H1 (cell line): ENCODE measurements around the gene LRRC63. TPM values are rescaled to one million over a fixed set of nuclear protein-coding genes. Genes with fewer than 3 reads are reported as not detected.

Experiments
- CTCF ChIA-PET: fragments of 300-600 bp; sonication (Branson Sonifier 250); formaldehyde crosslinking; loops from one replicate; lab custom pipeline; 2021; ENCODE audit not compliant: partially characterized antibody; lab: Charles Lee
- POLR2A ChIA-PET: fragments of 300-600 bp; sonication (Branson Sonifier 250); formaldehyde crosslinking; loops from one replicate; lab custom pipeline; 2021; ENCODE audit warnings: inconsistent platforms; ENCODE audit not compliant: partially characterized antibody; lab: Charles Lee
- DNase-seq, 2 experiments: peaks; one replicate each; pipeline versions ENCODE4 v3.0.0 to v3.0.0-alpha.2; 2010 to 2022; ENCODE audit warnings: low spot score in 2 of 2, low read depth in 1 of 2, mixed read lengths in 1 of 2
- FAIRE-seq: peaks from 2 replicates; lab custom pipeline; 2011; peaks lifted over from hg19 to GRCh38; lab: Jason Lieb, UNC
- H2AFZ ChIP-seq: 2 replicates; pipeline ENCODE4 v1.8.1; 2012; ENCODE audit warnings: low read length, inconsistent platforms
- H2AK5ac ChIP-seq: 2 replicates; pipeline ENCODE4 v1.6.1; 2013; ENCODE audit warnings: low read depth, low read length
- H2BK120ac ChIP-seq: replicated peaks from 2 replicates; pipeline ENCODE3; 2013; ENCODE audit warnings: low read depth, low read length, inconsistent platforms
- H2BK12ac ChIP-seq: 2 replicates; pipeline ENCODE4 v1.6.1; 2013; ENCODE audit warnings: low read depth, low read length
- H2BK15ac ChIP-seq: 2 replicates; pipeline ENCODE4 v1.6.1; 2013; ENCODE audit warnings: low read length
- H2BK20ac ChIP-seq: 2 replicates; pipeline ENCODE4 v1.6.1; 2013; ENCODE audit warnings: low read length
- H2BK5ac ChIP-seq: 2 replicates; pipeline ENCODE4 v1.6.1; 2013; ENCODE audit warnings: low read depth, low read length
- H3K14ac ChIP-seq: 2 replicates; pipeline ENCODE4 v1.6.1; 2013; ENCODE audit warnings: inconsistent platforms; ENCODE audit not compliant: insufficient read length
- H3K18ac ChIP-seq: 2 replicates; pipeline ENCODE4 v1.6.1; 2013; ENCODE audit warnings: low read length; ENCODE audit errors: extremely low read depth
- H3K23ac ChIP-seq: 2 replicates; pipeline ENCODE4 v1.6.1; 2013; ENCODE audit warnings: inconsistent platforms; ENCODE audit not compliant: insufficient read length
- H3K23me2 ChIP-seq: 2 replicates; pipeline ENCODE4 v1.6.1; 2013; ENCODE audit warnings: low read depth, low read length
- H3K27ac ChIP-seq: 2 replicates; pipeline ENCODE4 v1.6.1; 2011; ENCODE audit warnings: low read depth, low read length, inconsistent platforms
- H3K27me3 ChIP-seq, 4 experiments: replicated peaks in 1 of 4; 1 replicate in 1 of 4; 2 replicates in 3 of 4; pipeline versions ENCODE4 v1.6.1 to v1.8.1; 2011 to 2013; ENCODE audit warnings: low read length in 3 of 4, mild to moderate bottlenecking in 3 of 4, inconsistent platforms in 2 of 4, mixed read lengths in 2 of 4, moderate library complexity in 1 of 4; ENCODE audit not compliant: control insufficient read depth in 3 of 4, insufficient read depth in 3 of 4; ENCODE audit errors: extremely low read depth in 1 of 4
- H3K36me3 ChIP-seq, 4 experiments: 2 replicates each; pipeline versions ENCODE4 v1.6.1 to v1.8.1; 2011 to 2013; ENCODE audit warnings: mild to moderate bottlenecking in 4 of 4, low read length in 3 of 4, moderate library complexity in 2 of 4, control low read depth in 1 of 4, inconsistent platforms in 1 of 4; ENCODE audit not compliant: insufficient read depth in 4 of 4, control insufficient read depth in 2 of 4
- H3K4ac ChIP-seq: replicated peaks from 2 replicates; pipeline ENCODE3; 2013; ENCODE audit warnings: low read length, low read depth, mixed read lengths, inconsistent platforms; ENCODE audit not compliant: insufficient read length
- H3K4me1 ChIP-seq, 4 experiments: replicated peaks in 1 of 4; 1 replicate in 1 of 4; 2 replicates in 3 of 4; pipeline versions ENCODE4 v1.6.1 to v1.8.1; 2011 to 2013; ENCODE audit warnings: low read length in 3 of 4, inconsistent platforms in 2 of 4, mixed read lengths in 1 of 4; ENCODE audit not compliant: insufficient read depth in 4 of 4, control insufficient read depth in 3 of 4
- H3K4me2 ChIP-seq, 2 experiments: 2 replicates each; pipeline versions ENCODE4 v1.6.1 to v1.8.1; 2011 to 2013; ENCODE audit warnings: low read depth in 2 of 2, low read length in 2 of 2, control low read depth in 1 of 2, inconsistent platforms in 1 of 2, mild to moderate bottlenecking in 1 of 2; ENCODE audit not compliant: insufficient read depth in 1 of 2
- H3K4me3 ChIP-seq, 4 experiments: fragments of 200-600, 300-600 bp in 1 of 4; sonication (generic), shearing (Covaris generic), sonication (Bioruptor Twin) in 1 of 4; 2 replicates each; pipeline versions ENCODE4 v1.5.1 to v1.8.1; 2011 to 2016; ENCODE audit warnings: low read length in 4 of 4, low read depth in 3 of 4, control low read depth in 2 of 4, inconsistent platforms in 2 of 4, mild to moderate bottlenecking in 2 of 4, mixed read lengths in 1 of 4, moderate library complexity in 1 of 4; ENCODE audit not compliant: insufficient read depth in 2 of 4; ENCODE audit errors: extremely low read depth in 1 of 4
- H3K56ac ChIP-seq: replicated peaks from 2 replicates; pipeline ENCODE3; 2013; ENCODE audit warnings: low read depth, mild to moderate bottlenecking, mixed read lengths, low read length, inconsistent platforms; ENCODE audit not compliant: insufficient read length
- H3K79me1 ChIP-seq: 2 replicates; pipeline ENCODE4 v1.6.1; 2013; ENCODE audit warnings: low read depth, low read length, control low read depth
- H3K79me2 ChIP-seq, 2 experiments: 2 replicates each; pipeline versions ENCODE4 v1.6.1 to v1.8.1; 2012 to 2013; ENCODE audit warnings: low read length in 2 of 2, mild to moderate bottlenecking in 2 of 2, inconsistent platforms in 1 of 2; ENCODE audit not compliant: insufficient read depth in 2 of 2, control insufficient read depth in 1 of 2
- H3K9ac ChIP-seq, 4 experiments: replicated peaks in 1 of 4; 1 replicate in 1 of 4; 2 replicates in 3 of 4; pipeline versions ENCODE4 v1.6.1 to v1.8.1; 2011 to 2013; ENCODE audit warnings: low read depth in 3 of 4, low read length in 3 of 4, control low read depth in 2 of 4, mild to moderate bottlenecking in 2 of 4, moderate library complexity in 2 of 4, inconsistent platforms in 1 of 4; ENCODE audit errors: extremely low read depth in 1 of 4
- H3K9me3 ChIP-seq, 2 experiments: 2 replicates each; pipeline versions ENCODE4 v1.6.1 to v1.8.1; 2012 to 2013; ENCODE audit warnings: mild to moderate bottlenecking in 2 of 2, moderate library complexity in 2 of 2, control low read depth in 1 of 2, inconsistent platforms in 1 of 2, low read depth in 1 of 2, low read length in 1 of 2, mixed read lengths in 1 of 2; ENCODE audit not compliant: insufficient read depth in 2 of 2
- H4K20me1 ChIP-seq, 2 experiments: replicated peaks in 1 of 2; 2 replicates each; pipeline versions ENCODE3 to v1.8.1; 2011 to 2013; ENCODE audit warnings: inconsistent platforms in 2 of 2, low read length in 2 of 2, mild to moderate bottlenecking in 1 of 2; ENCODE audit not compliant: insufficient read depth in 2 of 2, control insufficient read depth in 1 of 2
- H4K5ac ChIP-seq: 2 replicates; pipeline ENCODE4 v1.6.1; 2013; ENCODE audit warnings: low read length, low read depth, mixed read lengths, inconsistent platforms; ENCODE audit not compliant: insufficient read length
- H4K8ac ChIP-seq: 2 replicates; pipeline ENCODE4 v1.8.0; 2013; ENCODE audit warnings: mild to moderate bottlenecking, moderate library complexity, low read length, inconsistent platforms; ENCODE audit not compliant: insufficient read depth; ENCODE audit errors: extremely low read depth
- H4K91ac ChIP-seq: replicated peaks from 2 replicates; pipeline ENCODE3; 2013; ENCODE audit warnings: low read length, mixed read lengths, inconsistent platforms; ENCODE audit not compliant: insufficient read length
- ATF2 ChIP-seq: IDR thresholded peaks from 2 replicates; pipeline ENCODE4 v1.6.1; 2012; ENCODE audit warnings: low read length, inconsistent platforms
- BACH1 ChIP-seq: IDR thresholded peaks from 2 replicates; pipeline ENCODE4 v1.6.1; 2012; ENCODE audit warnings: low read length, improper control_type of control experiment
- BCL11A ChIP-seq, 2 experiments: IDR thresholded peaks; one replicate each; pipeline ENCODE4 v1.6.1; 2011; ENCODE audit warnings: low read depth in 2 of 2, low read length in 2 of 2, mild to moderate bottlenecking in 2 of 2
- CTBP2 ChIP-seq: IDR thresholded peaks from 2 replicates; pipeline ENCODE4 v1.7.0; 2011; ENCODE audit warnings: borderline replicate concordance, mild to moderate bottlenecking, moderate library complexity, mixed read lengths, low read length; ENCODE audit not compliant: insufficient read depth, insufficient read length
- KDM5A ChIP-seq: fragments of 200-600 bp; IDR thresholded peaks from 2 replicates; pipeline ENCODE4 v1.7.1; 2012; ENCODE audit warnings: mild to moderate bottlenecking, low read length, inconsistent platforms, mixed read lengths
- PHF8 ChIP-seq: fragments of 200-600 bp; sonication (generic); conservative IDR thresholded peaks from 2 replicates; pipeline ENCODE4 v1.7.1; 2012; ENCODE audit warnings: low read depth, mild to moderate bottlenecking, inconsistent platforms, low read length, moderate library complexity
- POLR2AphosphoS5 ChIP-seq: IDR thresholded peaks from 2 replicates; pipeline ENCODE4 v1.6.1; 2011; ENCODE audit warnings: low read depth, low read length
- TAF1 ChIP-seq: IDR thresholded peaks from 2 replicates; pipeline ENCODE4 v1.6.1; 2011; ENCODE audit warnings: mild to moderate bottlenecking, low read depth, low read length
- USF2 ChIP-seq: IDR thresholded peaks from 2 replicates; pipeline ENCODE4 v1.6.1; 2011; ENCODE audit warnings: low read length, improper control_type of control experiment
- WGBS, 2 experiments: shearing (Covaris generic) in 1 of 2; methylation state at CpG; one replicate each; pipeline versions ENCODE4 v1.1.6 to v1.1.7; 2013 to 2015; ENCODE audit warnings: low lambda C conversion rate in 2 of 2, mixed read lengths in 2 of 2, inconsistent platforms in 1 of 2, low coverage in 1 of 2, missing lambda C conversion rate in 1 of 2; ENCODE audit not compliant: insufficient replicate concordance in 2 of 2, insufficient coverage in 1 of 2, insufficient read length in 1 of 2; ENCODE audit errors: extremely low coverage in 1 of 2, missing lambda C conversion rate in 1 of 2; 5-methylcytosine and 5-hydroxymethylcytosine counted together
- polyA plus RNA-seq, 7 experiments: library from polyadenylated mRNA; depleted of rRNA in 3 of 7; stranded (reverse) in 5 of 7; unstranded in 2 of 7; fragments of >200 nt in 5 of 7; fragments of 200-250 nt in 2 of 7; gene quantifications; 1 replicate in 5 of 7; 2 replicates in 1 of 7; 4 replicates in 1 of 7; pipeline versions ENCODE4 v1.2.1 to v1.2.3, GENCODE V29; 2011 to 2013; ENCODE audit warnings: missing spikeins in 2 of 7, mixed read lengths in 2 of 7
- total RNA-seq: library from RNA; stranded (reverse); fragmentation: NEBNext Ultra II Directional; extraction: Animal tissue kit (Norgen Biotek cat#: 25700); gene quantifications from 2 replicates; pipeline ENCODE4 v1.2.1, GENCODE V29; 2021

LRRC63 gene
- total and polyA plus RNA-seq, 2 of the 8 experiments (the other 6 are each of a cell fraction or from before 2014, with no cell fraction given), result not detected

- CTCF ChIA-PET, result interaction anchor here (0.5 to 3.5 kb wide), 9 partner anchors 11 to 207 kb away, joined by 3 to 25 read pairs (median 3); partner anchors contain the start of gene LCP1
- TF ChIP-seq CTBP2, result no peak
- TF ChIP-seq TAF1, result no peak
- TF ChIP-seq POLR2AphosphoS5, result no peak
- no peak for TF ChIP-seq BACH1
- TF ChIP-seq ATF2, result no peak
- no peak for TF ChIP-seq BCL11A (IDR thresholded peaks at IDR 0.05; ENCODE audit: low read depth in 2 of 2, low read length in 2 of 2)
- TF ChIP-seq PHF8, result no peak
- no peak for TF ChIP-seq USF2
- no peak for TF ChIP-seq KDM5A
- TF ChIP-seq, all 59 proteins: peak for 0
- Histone ChIP-seq H3K36me3 (no peaks in the 10 kb centered on the region), H2AK5ac (no peak overlapping the region), H3K23me2 (no peaks in the 10 kb centered on the region), H3K4ac (no peak overlapping the region), H3K9me3 (no peaks in the 10 kb centered on the region), H2BK15ac (no peak overlapping the region), H3K4me3 (no peak overlapping the region), H2BK120ac (no peak overlapping the region), H2BK5ac (no peak overlapping the region), H4K20me1 (no peaks in the 10 kb centered on the region), H3K9ac (no peak overlapping the region), H4K5ac (no peak overlapping the region), H3K79me1 (no peaks in the 10 kb centered on the region), H3K27ac (no peak overlapping the region), H2BK12ac (no peak overlapping the region), H2BK20ac (no peak overlapping the region), H2AFZ (no peak overlapping the region), H4K91ac (no peak overlapping the region), H3K18ac (no peak overlapping the region), H4K8ac (no peak overlapping the region), H3K14ac (no peak overlapping the region), H3K27me3 (peaks cover 0 to 4% (median 0%) of the 10 kb centered on the region in 4 experiments; a peak in 1 of 7 replicates), H3K23ac (no peak overlapping the region), H3K79me2 (no peaks in the 10 kb centered on the region), H3K4me1 (peaks cover 0 to 6% (median 2%) of the 10 kb centered on the region in 4 experiments; a peak in 2 of 7 replicates), H3K4me2 (no peak overlapping the region), H3K56ac (no peak overlapping the region)
- FAIRE-seq (no peak), DNase-seq (no peak)
- 92% methylated on average over 4 of the region's 4 CpGs; no CpG with 5 or more reads in 1 of the 2 experiments for WGBS, 2 experiments
- POLR2A ChIA-PET, result interaction anchor here (0.6 kb wide), 1 partner anchor 1404 kb away, joined by 3 read pairs; no protein-coding TSS in a partner anchor
Observed at GRCh38 chr13:46171217-46171616, 40.5 kb upstream of the LRRC63 start.
